Tibial nerve (tissue), 3 donors: ENCODE results near the gene AFAP1.

Source experiments
- CTCF ChIP-seq, 5 experiments: fragments of 200-600 bp in 3 of 5; fragments of 450-650 bp in 2 of 5; sonication (generic) in 3 of 5; IDR thresholded peaks; one replicate each; pipeline ENCODE4 v1.5.1; 2016 to 2019; ENCODE audit warnings: antibody characterized with exemption in 5 of 5, mild to moderate bottlenecking in 3 of 5, moderate library complexity in 2 of 5
- POLR2A ChIP-seq, 2 donors: fragments of 450-650 bp; IDR thresholded peaks; one replicate each; pipeline ENCODE4 v1.6.1; 2017; ENCODE audit warnings: antibody characterized with exemption in 2 of 2, mild to moderate bottlenecking in 2 of 2, moderate library complexity in 2 of 2

- TF ChIP-seq POLR2A (IDR thresholded peaks at IDR 0.05) (no peak), CTCF (IDR thresholded peaks at IDR 0.05) (no peak)
These were observed 102.0 kb downstream of the AFAP1 start for GRCh38 chr4:7837597-7838135.
